A673 (cell line): Measurements from ENCODE around the gene CKMT2. TPM values are rescaled to one million over a fixed set of nuclear protein-coding genes. Genes with fewer than 3 reads are reported as not detected.

ENCODE experiments used
- BruUV-seq: library from RNA; stranded (reverse); fragments of 400-500 nt; replicated peaks from 2 replicates; lab custom pipeline; 2021; lab: Mats Ljungman, UMichigan
- CTCF ChIA-PET: fragments of 300-600 bp; sonication (Branson Sonifier 250); formaldehyde crosslinking; loops from one replicate; lab custom pipeline; 2022; ENCODE audit warnings: antibody characterized with exemption; lab: Charles Lee
- POLR2A ChIA-PET: fragments of 300-600 bp; sonication (Branson Sonifier 250); formaldehyde crosslinking; loops from one replicate; lab custom pipeline; 2022; ENCODE audit warnings: antibody characterized with exemption; ENCODE audit not compliant: low non-redundant PET; lab: Charles Lee
- DNase-seq: peaks from one replicate; pipeline ENCODE4 v3.0.0-alpha.2; 2015; ENCODE audit warnings: low spot score
- H3K27ac ChIP-seq: fragments of 200-600 bp; sonication (generic); 2 replicates; pipeline ENCODE4 v1.5.1; 2016; ENCODE audit warnings: mixed run types, low read depth, mild to moderate bottlenecking, mixed read lengths, antibody characterized with exemption, low read length; ENCODE audit not compliant: poor library complexity, severe bottlenecking
- H3K27me3 ChIP-seq: fragments of 200-600 bp; sonication (generic); replicated peaks from 2 replicates; pipeline ENCODE4 v1.6.1; 2017; ENCODE audit warnings: mixed run types, low read depth, mild to moderate bottlenecking, mixed read lengths, antibody characterized with exemption, low read length; ENCODE audit not compliant: insufficient read depth, poor library complexity
- H3K36me3 ChIP-seq: fragments of 200-600 bp; sonication (generic); 2 replicates; pipeline ENCODE4 v1.6.1; 2016; ENCODE audit warnings: mixed run types, mild to moderate bottlenecking, mixed read lengths, antibody characterized with exemption, low read length; ENCODE audit not compliant: insufficient read depth, poor library complexity, severe bottlenecking
- H3K4me1 ChIP-seq: fragments of 200-600 bp; sonication (generic); 2 replicates; pipeline ENCODE4 v1.6.1; 2017; ENCODE audit warnings: mixed run types, mild to moderate bottlenecking, mixed read lengths, antibody characterized with exemption, low read length; ENCODE audit not compliant: insufficient read depth, poor library complexity, severe bottlenecking
- H3K4me3 ChIP-seq: fragments of 200-600 bp; sonication (generic); 2 replicates; pipeline ENCODE4 v1.5.1; 2016; ENCODE audit warnings: low read depth, mixed run types, mild to moderate bottlenecking, mixed read lengths, low read length; ENCODE audit not compliant: poor library complexity, severe bottlenecking
- H3K9me3 ChIP-seq: fragments of 200-600 bp; sonication (generic); 2 replicates; pipeline ENCODE4 v1.6.1; 2016; ENCODE audit warnings: mixed run types, low read depth, mild to moderate bottlenecking, mixed read lengths, antibody characterized with exemption, low read length; ENCODE audit not compliant: poor library complexity, severe bottlenecking
- CTCF ChIP-seq: fragments of 300-800, 200-600 bp; sonication (generic); conservative IDR thresholded peaks from 2 replicates; pipeline ENCODE4 v1.5.1; 2017; ENCODE audit warnings: low read depth, mild to moderate bottlenecking, antibody characterized with exemption, low read length, moderate library complexity, mixed read lengths
- EZH2 ChIP-seq: fragments of 200-600 bp; sonication (generic); IDR thresholded peaks from 2 replicates; pipeline ENCODE4 v1.6.1; 2017; ENCODE audit warnings: borderline replicate concordance, low read depth, mild to moderate bottlenecking, mixed read lengths, antibody characterized with exemption, low read length; ENCODE audit not compliant: poor library complexity, severe bottlenecking
- intact Hi-C: fragments of 100-400 bp; cut with micrococcal nuclease; formaldehyde crosslinking; loops from one replicate; pipeline ENCODE4 v1.10.0; 2022; ENCODE audit not compliant: unreplicated experiment
- total RNA-seq: library from RNA; stranded (reverse); gene quantifications from 2 replicates; pipeline ENCODE4 v1.2.3, GENCODE V29; 2021

Gene CKMT2
- total RNA-seq, 1 experiment from 2014 or later: not detected

- no peaks in the 10 kb centered on the region for H3K36me3 ChIP-seq
- no TSS peak for BruUV-seq
- no peak for DNase-seq
- H3K9me3 ChIP-seq: no peaks in the 10 kb centered on the region
- ChIA-PET CTCF (interaction anchor here (1.0 kb wide), 1 partner anchor 10 kb away, joined by 3 read pairs; no protein-coding TSS in a partner anchor), POLR2A (no interaction called here)
- intact Hi-C loops: no loop called here
- H3K27me3 ChIP-seq: no peaks in the 10 kb centered on the region
- H3K4me3 ChIP-seq: no peak overlapping the region
- TF ChIP-seq CTCF (peak; percentile 26; the same call in 1 of the 2 replicates), EZH2 (no peak)
- no peaks in the 10 kb centered on the region for H3K4me1 ChIP-seq
- no peak overlapping the region for H3K27ac ChIP-seq
Measured at GRCh38 chr5:81205058-81205457, 28.1 kb upstream of the CKMT2 start.

- H3K27me3 ChIP-seq: no peaks in the 10 kb centered on the region
- H3K4me1 ChIP-seq: no peaks in the 10 kb centered on the region
- H3K36me3 ChIP-seq: no peaks in the 10 kb centered on the region
- H3K27ac ChIP-seq: no peak overlapping the region
- BruUV-seq: no TSS peak
- intact Hi-C loops: no loop called here
- H3K9me3 ChIP-seq: no peaks in the 10 kb centered on the region
- POLR2A ChIA-PET: no interaction called here
- H3K4me3 ChIP-seq: no peak overlapping the region
- DNase-seq: peak; percentile 22
- CTCF ChIA-PET: no interaction called here
- TF ChIP-seq CTCF (peak; percentile 51), EZH2 (no peak)
Measured at GRCh38 chr5:81207009-81207408, 26.1 kb upstream of the CKMT2 start.

- Histone ChIP-seq H3K27ac (no peak overlapping the region), H3K9me3 (no peaks in the 10 kb centered on the region), H3K36me3 (no peaks in the 10 kb centered on the region), H3K4me1 (no peaks in the 10 kb centered on the region), H3K4me3 (no peak overlapping the region), H3K27me3 (no peaks in the 10 kb centered on the region)
- POLR2A ChIA-PET: no interaction called here
- CTCF ChIA-PET: no interaction called here
- intact Hi-C loops: no loop called here
- TF ChIP-seq EZH2 (no peak), CTCF (no peak)
- no TSS peak for BruUV-seq
- no peak for DNase-seq
Measured at GRCh38 chr5:81208904-81209303, 24.2 kb upstream of the CKMT2 start.
